SK-N-SH (cell line): ENCODE measurements around the gene ZDBF2.

Experiments used
- EZH2phosphoT487 ChIP-seq: fragments of 200-600 bp; sonication (generic); IDR thresholded peaks from 2 replicates; pipeline ENCODE4 v1.6.1; 2017; ENCODE audit warnings: low read depth, mixed run types, mild to moderate bottlenecking, antibody characterized with exemption, moderate library complexity, borderline replicate concordance
- POLR2AphosphoS5 ChIP-seq: IDR thresholded peaks from 2 replicates; pipeline ENCODE4 v1.6.1; 2012; ENCODE audit warnings: low read depth, low read length
- RXRA ChIP-seq: IDR thresholded peaks from 2 replicates; pipeline ENCODE4 v1.4.0; 2012; ENCODE audit warnings: low read depth, mild to moderate bottlenecking, borderline replicate concordance
- SMC3 ChIP-seq: IDR thresholded peaks from 2 replicates; pipeline ENCODE4 v1.6.1; 2012; ENCODE audit warnings: low read depth, low read length, improper control_type of control experiment

DNA sequence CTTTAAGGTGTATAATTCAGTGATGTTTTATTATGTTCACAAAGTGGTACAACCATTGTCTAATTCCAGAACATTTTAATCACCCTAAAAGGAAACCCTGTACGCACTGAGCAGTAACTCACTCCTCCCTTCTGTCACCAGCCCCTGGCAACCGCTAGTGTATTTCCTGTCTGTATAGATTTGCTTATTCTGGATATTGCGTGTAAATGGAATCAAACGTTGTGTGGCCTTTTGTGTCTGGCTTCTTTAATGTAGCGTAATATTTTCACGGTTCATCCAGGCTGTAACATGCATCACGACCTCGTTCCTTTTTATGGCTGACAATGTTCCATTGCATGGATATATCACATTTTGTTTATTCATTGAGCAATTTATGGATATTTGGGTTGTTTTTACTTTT is 8.3 kb downstream of the ZDBF2 start:
- TF ChIP-seq EZH2phosphoT487 (no peak), RXRA (no peak), POLR2AphosphoS5 (no peak), SMC3 (no peak)
